H9 (cell line): ENCODE data around the gene CYP27A1. TPM values are rescaled to one million over a fixed set of nuclear protein-coding genes. Genes with fewer than 3 reads are reported as not detected.

Experiments
- DNase-seq: peaks from one replicate; pipeline ENCODE4 v3.0.0-alpha.2; 2017
- H2AFZ ChIP-seq: one replicate; pipeline ENCODE4 v1.6.1; 2013; ENCODE audit warnings: mild to moderate bottlenecking, low read length, control low read depth, moderate library complexity
- H2AK5ac ChIP-seq: 2 replicates; pipeline ENCODE4 v1.6.1; 2013; ENCODE audit warnings: low read length, control low read depth, mixed read lengths; ENCODE audit not compliant: insufficient read length
- H2BK120ac ChIP-seq: one replicate; pipeline ENCODE4 v1.6.1; 2013; ENCODE audit warnings: low read depth, mild to moderate bottlenecking, low read length, control low read depth, inconsistent platforms; ENCODE audit not compliant: poor library complexity, severe bottlenecking
- H2BK12ac ChIP-seq: 2 replicates; pipeline ENCODE4 v1.6.1; 2013; ENCODE audit warnings: low read length, control low read depth, mixed read lengths, low read depth; ENCODE audit not compliant: insufficient read length
- H2BK15ac ChIP-seq: 2 replicates; pipeline ENCODE4 v1.6.1; 2013; ENCODE audit warnings: low read depth, low read length, control low read depth
- H2BK20ac ChIP-seq: one replicate; pipeline ENCODE4 v1.6.1; 2013; ENCODE audit warnings: low read depth, mild to moderate bottlenecking, low read length, control low read depth, inconsistent platforms; ENCODE audit not compliant: poor library complexity, severe bottlenecking
- H2BK5ac ChIP-seq: 2 replicates; pipeline ENCODE4 v1.6.1; 2013; ENCODE audit warnings: low read length, control low read depth, mixed read lengths; ENCODE audit not compliant: insufficient read length
- H3K14ac ChIP-seq: 2 replicates; pipeline ENCODE4 v1.6.1; 2013; ENCODE audit warnings: low read length, control low read depth; ENCODE audit not compliant: insufficient read depth
- H3K18ac ChIP-seq: 2 replicates; pipeline ENCODE4 v1.6.1; 2013; ENCODE audit warnings: low read depth, mild to moderate bottlenecking, mixed read lengths, low read length, control low read depth; ENCODE audit not compliant: insufficient read length
- H3K23ac ChIP-seq: 2 replicates; pipeline ENCODE4 v1.6.1; 2013; ENCODE audit warnings: low read length, control low read depth, mixed read lengths, low read depth; ENCODE audit not compliant: insufficient read length
- H3K23me2 ChIP-seq: 2 replicates; pipeline ENCODE4 v1.6.1; 2013; ENCODE audit warnings: low read depth, mild to moderate bottlenecking, mixed read lengths, low read length, control low read depth; ENCODE audit not compliant: insufficient read length, poor library complexity, severe bottlenecking
- H3K27ac ChIP-seq: 2 replicates; pipeline ENCODE4 v1.5.1; 2013; ENCODE audit warnings: low read length, control low read depth, mixed read lengths, low read depth; ENCODE audit not compliant: insufficient read length
- H3K27me3 ChIP-seq: 2 replicates; pipeline ENCODE4 v1.6.1; 2013; ENCODE audit warnings: low read length, control low read depth, inconsistent platforms; ENCODE audit not compliant: insufficient read depth
- H3K4ac ChIP-seq: 2 replicates; pipeline ENCODE4 v1.6.1; 2013; ENCODE audit warnings: low read depth, mild to moderate bottlenecking, control low read depth, inconsistent platforms, low read length, moderate library complexity
- H3K4me1 ChIP-seq: 2 replicates; pipeline ENCODE4 v1.6.1; 2013; ENCODE audit warnings: low read length, control low read depth, inconsistent platforms; ENCODE audit not compliant: insufficient read depth
- H3K4me2 ChIP-seq: 2 replicates; pipeline ENCODE4 v1.6.1; 2013; ENCODE audit warnings: low read length, control low read depth, mixed read lengths; ENCODE audit not compliant: insufficient read length, insufficient read depth
- H3K56ac ChIP-seq: 2 replicates; pipeline ENCODE4 v1.6.1; 2013; ENCODE audit warnings: low read depth, mild to moderate bottlenecking, mixed read lengths, low read length, control low read depth; ENCODE audit not compliant: insufficient read length
- H3K79me1 ChIP-seq: 2 replicates; pipeline ENCODE4 v1.6.1; 2013; ENCODE audit warnings: low read depth, mild to moderate bottlenecking, moderate library complexity, low read length, control low read depth, inconsistent platforms; ENCODE audit not compliant: insufficient read depth, poor library complexity, severe bottlenecking
- H3K79me2 ChIP-seq: 2 replicates; pipeline ENCODE4 v1.6.1; 2013; ENCODE audit warnings: low read length, control low read depth, inconsistent platforms; ENCODE audit not compliant: insufficient read depth
- H3K9ac ChIP-seq: 2 replicates; pipeline ENCODE4 v1.6.1; 2013; ENCODE audit warnings: low read length, control low read depth, mixed read lengths; ENCODE audit not compliant: insufficient read length; ENCODE audit errors: extremely low read depth
- H3K9me3 ChIP-seq: one replicate; pipeline ENCODE4 v1.6.1; 2013; ENCODE audit warnings: low read depth, low read length, inconsistent platforms; ENCODE audit not compliant: control insufficient read depth
- H3T11ph ChIP-seq: one replicate; pipeline ENCODE4 v1.6.1; 2013; ENCODE audit warnings: mild to moderate bottlenecking, low read length, control low read depth, inconsistent platforms
- H4K20me1 ChIP-seq: one replicate; pipeline ENCODE4 v1.6.1; 2013; ENCODE audit not compliant: control insufficient read depth, insufficient read length, insufficient read depth
- H4K5ac ChIP-seq: 2 replicates; pipeline ENCODE4 v1.6.1; 2013; ENCODE audit warnings: low read depth, mild to moderate bottlenecking, mixed read lengths, low read length, control low read depth; ENCODE audit not compliant: insufficient read length
- H4K8ac ChIP-seq: replicated peaks from 2 replicates; pipeline ENCODE4 v1.6.1; 2013; ENCODE audit warnings: low read length, control low read depth, mixed read lengths, low read depth; ENCODE audit not compliant: insufficient read length
- H4K91ac ChIP-seq: 2 replicates; pipeline ENCODE4 v1.6.1; 2013; ENCODE audit warnings: low read depth, mild to moderate bottlenecking, moderate library complexity, mixed read lengths, low read length, control low read depth; ENCODE audit not compliant: insufficient read length
- H3K27ac Mint-ChIP-seq, 3 experiments: 2 replicates in 2 of 3; 3 replicates in 1 of 3; pipeline ENCODE4 v1.8.0; 2020 to 2021; ENCODE audit warnings: mixed read lengths in 3 of 3, mild to moderate bottlenecking in 1 of 3, moderate library complexity in 1 of 3
- H3K27me3 Mint-ChIP-seq: 2 replicates; pipeline ENCODE4 v1.8.0; 2021; ENCODE audit warnings: low read depth, mild to moderate bottlenecking, moderate library complexity, mixed read lengths
- H3K36me3 Mint-ChIP-seq, 3 experiments: 2 replicates in 2 of 3; 3 replicates in 1 of 3; pipeline ENCODE4 v1.8.0; 2020 to 2021; ENCODE audit warnings: low read depth in 3 of 3, mixed read lengths in 3 of 3; ENCODE audit not compliant: insufficient read depth in 1 of 3
- H3K4me1 Mint-ChIP-seq, 2 experiments: 2 replicates each; pipeline ENCODE4 v1.8.0; 2020; ENCODE audit warnings: mixed read lengths in 2 of 2
- H3K4me3 Mint-ChIP-seq, 2 experiments: 2 replicates in 1 of 2; 3 replicates in 1 of 2; pipeline ENCODE4 v1.8.0; 2020 to 2021; ENCODE audit warnings: mild to moderate bottlenecking in 2 of 2, mixed read lengths in 2 of 2, moderate library complexity in 1 of 2
- H3K9me3 Mint-ChIP-seq, 2 experiments: 2 replicates in 1 of 2; 3 replicates in 1 of 2; pipeline ENCODE4 v1.8.0; 2020; ENCODE audit warnings: mild to moderate bottlenecking in 2 of 2, mixed read lengths in 2 of 2, moderate library complexity in 1 of 2
- CTCF ChIP-seq: fragments of 200-600 bp; sonication (generic); conservative IDR thresholded peaks from 3 replicates; pipeline ENCODE4 v1.8.0; 2021; ENCODE audit warnings: antibody characterized with exemption, mild to moderate bottlenecking
- WGBS: extraction: QIAGEN DNeasy Blood & Tissue Kit; methylation state at CpG from one replicate; pipeline ENCODE4 v1.1.7; 2013; ENCODE audit warnings: missing lambda C conversion rate, low lambda C conversion rate, mixed read lengths; ENCODE audit not compliant: insufficient read length; ENCODE audit errors: extremely low coverage; 5-methylcytosine and 5-hydroxymethylcytosine counted together
- total RNA-seq: library from RNA; stranded (reverse); gene quantifications from 2 replicates; pipeline ENCODE4 v1.2.1, GENCODE V29; 2021

CYP27A1 gene
- total RNA-seq, 1 experiment from 2014 or later = 3.1 TPM

GRCh38 chr2:218824004-218824403, 42.1 kb downstream of the CYP27A1 start:
- Histone ChIP-seq H3K9ac (no peak overlapping the region), H2BK12ac (no peak overlapping the region), H3K9me3 (no peaks in the 10 kb centered on the region), H3K27ac (no peak overlapping the region), H3K79me2 (no peaks in the 10 kb centered on the region), H2AK5ac (no peak overlapping the region), H3K14ac (no peak overlapping the region), H2BK120ac (no peak overlapping the region), H2BK5ac (no peak overlapping the region), H3K79me1 (no peaks in the 10 kb centered on the region), H4K8ac (no peak overlapping the region), H3K23ac (no peak overlapping the region), H3K23me2 (no peaks in the 10 kb centered on the region), H2BK15ac (no peak overlapping the region), H3K56ac (no peak overlapping the region), H3K27me3 (no peaks in the 10 kb centered on the region), H3T11ph (no peak overlapping the region), H3K18ac (no peak overlapping the region), H3K4me1 (no peaks in the 10 kb centered on the region), H4K5ac (no peak overlapping the region), H2BK20ac (no peak overlapping the region), H3K4ac (no peak overlapping the region), H2AFZ (no peak overlapping the region), H4K20me1 (no peaks in the 10 kb centered on the region), H4K91ac (no peak overlapping the region), H3K4me2 (no peak overlapping the region)
- H3K4me1 Mint-ChIP-seq = peaks cover 9 to 13% of the 10 kb centered on the region in 2 experiments
- no peaks in the 10 kb centered on the region for H3K9me3 Mint-ChIP-seq
- H3K4me3 Mint-ChIP-seq = no peak overlapping the region; a peak in 1 of 5 replicates
- peaks cover 7% of the 10 kb centered on the region for H3K27me3 Mint-ChIP-seq
- WGBS = no CpG with 5 or more reads among the region's 7 CpGs
- no peak for DNase-seq
- TF ChIP-seq CTCF = no peak
- no peaks in the 10 kb centered on the region; a peak in 1 of 7 replicates for H3K36me3 Mint-ChIP-seq
- no peak overlapping the region for H3K27ac Mint-ChIP-seq
